ENCODE data around the gene CTNNBIP1.

CTNNBIP1 gene

DNA sequence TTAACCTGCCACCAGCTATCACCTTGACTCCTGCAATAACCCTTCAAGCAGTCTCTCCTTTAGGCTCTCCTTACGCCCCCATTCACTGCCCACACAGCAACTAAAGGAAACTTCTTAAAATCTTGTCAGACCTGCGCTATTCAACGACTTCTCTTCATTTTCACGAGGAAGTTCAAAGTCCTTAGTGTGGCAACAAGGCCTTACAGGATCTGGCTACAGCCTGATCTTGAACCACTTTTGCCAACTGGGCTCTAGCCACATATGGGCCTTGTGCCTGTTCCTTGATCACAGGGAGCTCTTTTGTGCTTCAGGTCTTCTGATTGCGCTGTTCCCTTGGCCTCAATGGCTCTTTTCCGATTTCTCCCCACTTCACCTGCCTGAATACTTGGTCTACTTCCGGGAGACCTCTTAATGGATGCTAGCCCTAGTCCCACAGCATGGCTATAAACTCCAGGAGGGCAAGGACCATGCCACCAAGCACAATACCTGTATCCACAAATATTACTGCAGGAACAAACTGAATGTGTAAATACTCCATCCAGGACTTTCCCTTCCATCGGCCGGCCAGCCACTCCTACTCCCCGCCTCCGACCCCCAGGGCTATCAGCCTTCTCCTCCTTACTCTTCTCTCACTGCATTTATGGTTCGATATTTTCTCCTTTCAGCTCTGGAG lies 2.3 kb upstream of the CTNNBIP1 start:
- Histone ChIP-seq H3K4me1 (ENCODE audit: low read depth, poor library complexity, severe bottlenecking) (peaks cover 20% of the 10 kb centered on the region), H3K36me3 (ENCODE audit: insufficient read depth) (no peaks in the 10 kb centered on the region), H3K79me2 (ENCODE audit: insufficient read depth, low read depth) (no peaks in the 10 kb centered on the region), H3K27ac (no peak overlapping the region), H3K9ac (no peak overlapping the region), H2AFZ (ENCODE audit: low read depth) (no peak overlapping the region), H3K4me2 (no peak overlapping the region), H3K4me3 (IDR thresholded peaks at IDR 0.05; ENCODE audit: insufficient read depth, low read depth, low read length) (no peak overlapping the region), H3K27me3 (ENCODE audit: insufficient read depth, low read depth) (no peaks in the 10 kb centered on the region), H4K20me1 (ENCODE audit: insufficient read depth) (no peaks in the 10 kb centered on the region)
- no peak for TF ChIP-seq CTCF (conservative IDR thresholded peaks at IDR 0.05; ENCODE audit: low read depth, low read length)

- Histone ChIP-seq H2AFZ (ENCODE audit: low read depth) (peak overlapping the region; percentile 84), H3K4me3 (IDR thresholded peaks at IDR 0.05; ENCODE audit: insufficient read depth, low read depth, low read length) (peak overlapping the region; percentile 92), H3K27me3 (ENCODE audit: insufficient read depth, low read depth) (no peaks in the 10 kb centered on the region), H3K4me2 (peak overlapping the region; percentile 53), H3K79me2 (ENCODE audit: insufficient read depth, low read depth) (no peaks in the 10 kb centered on the region), H4K20me1 (ENCODE audit: insufficient read depth) (no peaks in the 10 kb centered on the region), H3K9ac (peak overlapping the region; percentile 27; the same call in 1 of the 2 replicates), H3K27ac (peak overlapping the region; percentile 64), H3K4me1 (ENCODE audit: low read depth, poor library complexity, severe bottlenecking) (peaks cover 22% of the 10 kb centered on the region), H3K36me3 (ENCODE audit: insufficient read depth) (no peaks in the 10 kb centered on the region)
- TF ChIP-seq CTCF (conservative IDR thresholded peaks at IDR 0.05; ENCODE audit: low read depth, low read length), result no peak
These were observed 532 bp upstream of the CTNNBIP1 start for GRCh38 chr1:9910423-9911178.

DNA sequence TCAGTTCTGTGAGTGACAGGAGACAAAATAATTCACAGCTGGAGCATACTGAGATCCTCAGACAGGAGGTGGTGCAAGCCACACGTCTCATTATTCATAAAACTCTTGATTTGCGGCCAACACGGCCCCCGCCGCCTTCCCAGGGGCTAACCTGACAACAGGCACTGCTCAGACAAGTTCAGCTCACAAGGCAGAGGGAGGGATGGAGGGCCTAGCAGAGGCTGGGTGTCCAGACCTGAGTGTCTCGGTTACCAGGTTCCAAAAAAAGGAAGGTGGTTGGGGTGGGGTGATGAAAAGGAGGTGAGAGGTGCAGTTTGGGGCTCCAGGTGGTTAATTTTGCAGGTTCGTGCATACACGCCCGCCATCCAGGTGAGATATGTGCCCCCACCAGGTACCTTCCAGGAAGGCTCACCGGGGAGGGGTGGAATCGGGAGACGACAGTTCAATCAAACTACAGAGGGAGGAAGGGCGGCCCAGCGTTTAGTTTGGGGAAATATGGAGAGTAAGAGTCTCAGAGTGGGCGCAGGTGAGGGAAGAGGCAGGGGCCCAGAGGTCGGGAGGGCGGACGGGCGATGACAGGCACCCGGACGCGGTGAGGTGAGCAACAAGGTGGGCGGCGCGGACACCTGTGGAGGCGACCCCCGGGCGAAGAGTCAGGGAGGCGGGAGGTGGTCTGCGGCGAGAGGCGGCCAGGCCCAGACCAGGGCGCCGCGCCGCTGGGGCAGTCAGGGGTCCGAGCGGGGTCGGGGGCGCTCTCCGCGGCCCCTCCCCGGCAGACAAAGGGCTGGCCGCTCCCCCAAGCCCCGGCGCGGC lies 629 bp downstream of the CTNNBIP1 start:
- H3K27ac ChIP-seq, result no peak overlapping the region
- TF ChIP-seq CTCF (conservative IDR thresholded peaks at IDR 0.05; ENCODE audit: low read depth, low read length), result no peak
- peak overlapping the region; percentile 74 for H3K4me3 ChIP-seq (IDR thresholded peaks at IDR 0.05; ENCODE audit: insufficient read depth, low read depth, low read length)
- peak overlapping the region; percentile 48; the same call in 1 of the 2 replicates for H3K9ac ChIP-seq
- no peaks in the 10 kb centered on the region for H3K36me3 ChIP-seq (ENCODE audit: insufficient read depth)
- no peaks in the 10 kb centered on the region for H4K20me1 ChIP-seq (ENCODE audit: insufficient read depth)
- H3K4me2 ChIP-seq, result peak overlapping the region; percentile 86
- H3K4me1 ChIP-seq (ENCODE audit: low read depth, poor library complexity, severe bottlenecking), result peaks cover 22% of the 10 kb centered on the region
- H2AFZ ChIP-seq (ENCODE audit: low read depth), result peak overlapping the region; percentile 86
- H3K27me3 ChIP-seq (ENCODE audit: insufficient read depth, low read depth), result no peaks in the 10 kb centered on the region
- no peaks in the 10 kb centered on the region for H3K79me2 ChIP-seq (ENCODE audit: insufficient read depth, low read depth)

GRCh38 chr1:9908871-9909233 lies 1.2 kb downstream of the CTNNBIP1 start:
- Histone ChIP-seq H3K4me2 (peak overlapping the region; percentile 86), H2AFZ (ENCODE audit: low read depth) (peak overlapping the region; percentile 86; the same call in 1 of the 2 replicates), H3K27ac (no peak overlapping the region), H3K36me3 (ENCODE audit: insufficient read depth) (no peaks in the 10 kb centered on the region), H3K9ac (peak overlapping the region; percentile 48; the same call in 1 of the 2 replicates), H3K4me3 (IDR thresholded peaks at IDR 0.05; ENCODE audit: insufficient read depth, low read depth, low read length) (no peak overlapping the region), H3K27me3 (ENCODE audit: insufficient read depth, low read depth) (no peaks in the 10 kb centered on the region), H4K20me1 (ENCODE audit: insufficient read depth) (no peaks in the 10 kb centered on the region), H3K4me1 (ENCODE audit: low read depth, poor library complexity, severe bottlenecking) (peaks cover 22% of the 10 kb centered on the region), H3K79me2 (ENCODE audit: insufficient read depth, low read depth) (no peaks in the 10 kb centered on the region)
- no peak for TF ChIP-seq CTCF (conservative IDR thresholded peaks at IDR 0.05; ENCODE audit: low read depth, low read length)
